ENCODE results near the gene NME5. TPM values are rescaled to one million over a fixed set of nuclear protein-coding genes. Genes with fewer than 3 reads are reported as not detected.

Gene NME5
- total RNA-seq, 6 experiments from 2014 or later: 0.22 to 0.32 (median 0.29) TPM; not detected in 3

DNA sequence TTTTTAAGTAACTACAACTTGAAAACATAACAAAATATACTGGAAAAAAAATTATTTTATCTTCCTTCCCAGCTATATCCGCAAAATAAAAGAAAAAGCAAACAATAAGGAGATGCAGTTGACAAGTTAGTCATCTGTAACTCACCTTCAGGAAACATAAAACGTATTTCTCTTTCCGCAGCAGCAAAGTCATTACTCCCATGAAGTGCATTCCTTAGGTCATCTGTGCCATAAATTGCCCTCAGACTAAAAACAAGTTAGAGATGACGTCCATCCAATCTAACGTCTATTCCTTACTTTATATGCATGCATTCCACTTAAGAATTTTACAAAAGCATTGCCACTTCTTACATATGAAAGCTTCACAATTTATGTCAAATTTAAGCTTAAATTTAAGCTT, 10.9 kb downstream of the NME5 start:
- ATAC-seq: no peak
- Histone ChIP-seq H3K27me3 (no peaks in the 10 kb centered on the region), H3K9me3 (no peaks in the 10 kb centered on the region), H3K4me3 (no peak overlapping the region), H3K4me1 (no peaks in the 10 kb centered on the region), H3K36me3 (no peaks in the 10 kb centered on the region), H3K27ac (no peak overlapping the region)
- DNase-seq: no peak
- TF ChIP-seq POLR2A (IDR thresholded peaks at IDR 0.05): no peak
- TF ChIP-seq, protein P1, sequence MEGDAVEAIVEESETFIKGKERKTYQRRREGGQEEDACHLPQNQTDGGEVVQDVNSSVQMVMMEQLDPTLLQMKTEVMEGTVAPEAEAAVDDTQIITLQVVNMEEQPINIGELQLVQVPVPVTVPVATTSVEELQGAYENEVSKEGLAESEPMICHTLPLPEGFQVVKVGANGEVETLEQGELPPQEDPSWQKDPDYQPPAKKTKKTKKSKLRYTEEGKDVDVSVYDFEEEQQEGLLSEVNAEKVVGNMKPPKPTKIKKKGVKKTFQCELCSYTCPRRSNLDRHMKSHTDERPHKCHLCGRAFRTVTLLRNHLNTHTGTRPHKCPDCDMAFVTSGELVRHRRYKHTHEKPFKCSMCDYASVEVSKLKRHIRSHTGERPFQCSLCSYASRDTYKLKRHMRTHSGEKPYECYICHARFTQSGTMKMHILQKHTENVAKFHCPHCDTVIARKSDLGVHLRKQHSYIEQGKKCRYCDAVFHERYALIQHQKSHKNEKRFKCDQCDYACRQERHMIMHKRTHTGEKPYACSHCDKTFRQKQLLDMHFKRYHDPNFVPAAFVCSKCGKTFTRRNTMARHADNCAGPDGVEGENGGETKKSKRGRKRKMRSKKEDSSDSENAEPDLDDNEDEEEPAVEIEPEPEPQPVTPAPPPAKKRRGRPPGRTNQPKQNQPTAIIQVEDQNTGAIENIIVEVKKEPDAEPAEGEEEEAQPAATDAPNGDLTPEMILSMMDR (IDR thresholded peaks at IDR 0.05): no peak
- intact Hi-C loops (cut with DNase I): no loop called here
- 46% methylated on average over 5 of the region's 5 CpGs for WGBS (ENCODE audit: insufficient coverage, low coverage, low lambda C conversion rate, missing lambda C conversion rate)

DNA sequence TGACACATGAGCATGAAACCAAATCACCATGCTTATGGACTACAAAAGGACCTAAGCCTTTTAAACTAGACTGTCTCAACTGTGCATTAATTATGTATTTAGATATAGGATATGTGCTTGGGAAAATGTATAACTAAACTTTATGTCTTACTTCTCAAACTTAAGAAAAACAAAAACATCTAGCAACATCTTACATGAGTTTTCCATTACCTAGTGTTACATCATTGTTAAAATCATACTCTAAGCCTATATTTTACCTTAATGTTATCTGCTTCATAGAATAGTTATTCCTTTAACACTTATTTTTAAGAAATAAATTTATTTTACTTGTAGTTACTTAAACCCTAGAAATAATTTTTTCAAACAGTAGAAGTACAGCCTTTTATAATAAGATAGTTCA, 24.0 kb downstream of the NME5 start:
- H3K27ac ChIP-seq: no peak overlapping the region
- H3K9me3 ChIP-seq: no peaks in the 10 kb centered on the region
- intact Hi-C loops (cut with DNase I): no loop called here
- DNase-seq (no peak), ATAC-seq (no peak)
- TF ChIP-seq, protein P1 (IDR thresholded peaks at IDR 0.05): no peak
- no peak for TF ChIP-seq POLR2A (IDR thresholded peaks at IDR 0.05)
- no peaks in the 10 kb centered on the region for H3K27me3 ChIP-seq
- no peaks in the 10 kb centered on the region for H3K36me3 ChIP-seq
- H3K4me3 ChIP-seq: no peak overlapping the region
- no peaks in the 10 kb centered on the region for H3K4me1 ChIP-seq

DNA sequence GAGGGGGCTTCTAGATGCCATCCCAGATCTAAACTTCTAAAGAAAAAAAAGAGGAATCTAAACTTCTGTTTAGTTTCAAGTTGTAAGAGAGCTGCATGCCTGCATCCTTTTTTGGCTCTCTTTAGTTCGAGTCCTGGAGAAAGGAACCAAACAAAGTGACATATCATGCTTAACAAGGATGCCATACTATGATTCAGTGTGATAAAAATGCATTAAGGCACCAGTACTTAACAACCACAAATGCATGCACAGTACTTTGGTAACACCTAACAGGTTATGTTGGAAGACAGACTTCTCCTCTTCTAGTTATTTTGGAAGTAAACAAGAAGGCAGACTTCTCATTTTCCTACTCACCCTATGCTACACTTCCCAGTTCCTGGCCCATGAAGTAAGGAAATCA, 27.3 kb downstream of the NME5 start:
- intact Hi-C loops (cut with DNase I): no loop called here

DNA sequence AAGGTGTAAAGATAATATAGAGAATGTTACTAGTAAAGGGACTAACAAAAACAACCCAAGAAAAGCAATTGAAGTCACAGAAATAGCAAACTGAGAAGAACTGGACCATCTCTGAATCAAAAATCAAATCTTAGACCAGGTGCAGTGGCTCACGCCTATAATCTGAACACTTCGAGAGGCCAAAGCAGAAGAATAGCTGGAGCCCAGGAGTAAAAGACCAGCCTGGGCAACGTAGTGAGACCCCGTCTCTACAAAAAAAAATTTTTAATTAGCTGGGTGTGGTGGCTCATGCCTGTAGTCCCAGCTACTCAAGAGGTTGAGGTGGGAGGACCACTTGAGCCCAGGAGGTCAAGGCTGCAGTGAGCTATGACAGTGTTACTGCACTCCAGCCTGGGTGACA, 28.0 kb downstream of the NME5 start:
- intact Hi-C loops (cut with DNase I): no loop called here
- TF ChIP-seq POLR2A (IDR thresholded peaks at IDR 0.05): no peak
- TF ChIP-seq, protein P1 (IDR thresholded peaks at IDR 0.05): no peak
- WGBS (ENCODE audit: insufficient coverage, low coverage, low lambda C conversion rate, missing lambda C conversion rate): 63% methylated on average over 4 of the region's 4 CpGs
- DNase-seq (no peak), ATAC-seq (no peak)
- Histone ChIP-seq H3K4me1 (no peaks in the 10 kb centered on the region), H3K4me3 (no peak overlapping the region), H3K36me3 (no peaks in the 10 kb centered on the region), H3K27me3 (peaks cover 0 to 4% of the 10 kb centered on the region in 2 donors), H3K9me3 (no peaks in the 10 kb centered on the region), H3K27ac (no peak overlapping the region)

More for the DNA sequence above, 27.3 kb downstream of the NME5 start:
- Histone ChIP-seq H3K36me3 (no peaks in the 10 kb centered on the region), H3K4me3 (no peak overlapping the region), H3K9me3 (no peaks in the 10 kb centered on the region), H3K4me1 (no peaks in the 10 kb centered on the region), H3K27me3 (peaks cover 0 to 4% of the 10 kb centered on the region in 2 donors), H3K27ac (no peak overlapping the region)
- no peak for DNase-seq
- no peak for TF ChIP-seq POLR2A (IDR thresholded peaks at IDR 0.05)
- TF ChIP-seq, protein P1 (IDR thresholded peaks at IDR 0.05): no peak
- WGBS (ENCODE audit: insufficient coverage, low coverage, low lambda C conversion rate, missing lambda C conversion rate): 19% methylated on average over 1 of the region's 1 CpG
- no peak for ATAC-seq
